Ectodermal cell (in vitro differentiated cells): ENCODE results near the gene BACH2.
"Not testable (repeated sequence)": the region's sequence is repeated elsewhere in the genome, so short reads cannot be mapped to it uniquely, and the experiment has no call there.

Experiments
- H3K27ac ChIP-seq: 2 replicates; pipeline ENCODE4 v1.7.0; 2013; ENCODE audit warnings: mild to moderate bottlenecking, low read depth, low read length; ENCODE audit not compliant: insufficient read depth, poor library complexity, severe bottlenecking
- H3K27me3 ChIP-seq: 2 replicates; pipeline ENCODE4 v1.7.0; 2013; ENCODE audit warnings: mild to moderate bottlenecking, low read length; ENCODE audit not compliant: insufficient read depth, control insufficient read depth, poor library complexity, severe bottlenecking
- H3K36me3 ChIP-seq: one replicate; pipeline ENCODE4 v1.7.0; 2013; ENCODE audit warnings: low read length; ENCODE audit not compliant: control insufficient read depth, insufficient read depth
- H3K4me1 ChIP-seq: one replicate; pipeline ENCODE4 v1.7.0; 2013; ENCODE audit warnings: low read length; ENCODE audit not compliant: control insufficient read depth, insufficient read depth
- H3K4me3 ChIP-seq: 2 replicates; pipeline ENCODE4 v1.7.0; 2013; ENCODE audit warnings: low read depth, low read length, control low read depth; ENCODE audit not compliant: insufficient read depth
- H3K9me3 ChIP-seq: 2 replicates; pipeline ENCODE4 v1.7.0; 2013; ENCODE audit warnings: mild to moderate bottlenecking, low read length, moderate library complexity; ENCODE audit not compliant: control insufficient read depth
- WGBS, 2 experiments: methylation state at CpG; one replicate each; pipeline ENCODE4 v1.1.7; 2013; ENCODE audit warnings: missing lambda C conversion rate in 2 of 2; 5-methylcytosine and 5-hydroxymethylcytosine counted together

The BACH2 gene

GRCh38 chr6:90062667-90063066, 234.0 kb downstream of the BACH2 start:
- 84 to 98% methylated on average over 1 to 2 of the region's 2 CpGs for WGBS, 2 experiments

GRCh38 chr6:90062051-90062450, 234.6 kb downstream of the BACH2 start:
- Histone ChIP-seq H3K27ac (no peak overlapping the region), H3K4me3 (no peak overlapping the region), H3K27me3 (no peaks in the 10 kb centered on the region), H3K36me3 (no peaks in the 10 kb centered on the region), H3K4me1 (no peaks in the 10 kb centered on the region), H3K9me3 (no peaks in the 10 kb centered on the region)
- 89 to 95% methylated on average over 3 to 4 of the region's 4 CpGs for WGBS, 2 experiments

More at GRCh38 chr6:90062667-90063066, 234.0 kb downstream of the BACH2 start:
- Histone ChIP-seq H3K4me3 (no peak overlapping the region), H3K4me1 (no peaks in the 10 kb centered on the region), H3K27me3 (no peaks in the 10 kb centered on the region), H3K36me3 (no peaks in the 10 kb centered on the region), H3K9me3 (no peaks in the 10 kb centered on the region), H3K27ac (no peak overlapping the region)

- not testable (repeated sequence) for H3K27ac ChIP-seq, H3K27me3 ChIP-seq, H3K9me3 ChIP-seq, H3K4me1 ChIP-seq, H3K4me3 ChIP-seq, H3K36me3 ChIP-seq
- 93 to 97% methylated on average over 3 of the region's 3 CpGs for WGBS, 2 experiments
Measured at GRCh38 chr6:90059178-90059577, 237.5 kb downstream of the BACH2 start.

- H3K9me3 ChIP-seq, result not testable (repeated sequence)
- WGBS, 2 experiments, result no CpG with 5 or more reads among the region's 1 CpG
Measured at GRCh38 chr6:90055924-90056323, 240.7 kb downstream of the BACH2 start.

GRCh38 chr6:90054193-90054592, 242.4 kb downstream of the BACH2 start:
- not testable (repeated sequence) for H3K36me3 ChIP-seq, H3K4me1 ChIP-seq, H3K27me3 ChIP-seq, H3K9me3 ChIP-seq, H3K27ac ChIP-seq, H3K4me3 ChIP-seq
- 93 to 94% methylated on average over 10 to 12 of the region's 12 CpGs for WGBS, 2 experiments

More at GRCh38 chr6:90055924-90056323, 240.7 kb downstream of the BACH2 start:
- H3K27me3 ChIP-seq, H3K4me3 ChIP-seq, H3K4me1 ChIP-seq, H3K27ac ChIP-seq, H3K36me3 ChIP-seq: not testable (repeated sequence)

- WGBS, 2 experiments, result 92 to 100% methylated on average over 4 to 5 of the region's 5 CpGs
- Histone ChIP-seq H3K4me1 (no peaks in the 10 kb centered on the region), H3K27me3 (no peaks in the 10 kb centered on the region), H3K9me3 (no peaks in the 10 kb centered on the region), H3K4me3 (no peak overlapping the region), H3K27ac (no peak overlapping the region), H3K36me3 (no peaks in the 10 kb centered on the region)
Measured at GRCh38 chr6:90053614-90054013, 243.0 kb downstream of the BACH2 start.

- Histone ChIP-seq H3K36me3 (no peaks in the 10 kb centered on the region), H3K9me3 (no peaks in the 10 kb centered on the region), H3K27ac (no peak overlapping the region), H3K27me3 (no peaks in the 10 kb centered on the region), H3K4me3 (no peak overlapping the region), H3K4me1 (no peaks in the 10 kb centered on the region)
- WGBS, 2 experiments, result 92 to 94% methylated on average over 5 of the region's 5 CpGs
Measured at GRCh38 chr6:90049295-90049694, 247.3 kb downstream of the BACH2 start.

GRCh38 chr6:90048206-90048967, 248.3 kb downstream of the BACH2 start:
- H3K27ac ChIP-seq, result no peak overlapping the region
- no peaks in the 10 kb centered on the region for H3K4me1 ChIP-seq
- WGBS, 2 experiments, result 91 to 93% methylated on average over 2 of the region's 2 CpGs
- no peaks in the 10 kb centered on the region for H3K27me3 ChIP-seq
- no peaks in the 10 kb centered on the region for H3K36me3 ChIP-seq
- no peak overlapping the region for H3K4me3 ChIP-seq
- no peaks in the 10 kb centered on the region for H3K9me3 ChIP-seq

GRCh38 chr6:90045535-90045934, 251.1 kb downstream of the BACH2 start:
- no peaks in the 10 kb centered on the region for H3K4me1 ChIP-seq
- H3K36me3 ChIP-seq, result no peaks in the 10 kb centered on the region
- no peaks in the 10 kb centered on the region for H3K9me3 ChIP-seq
- no peak overlapping the region for H3K27ac ChIP-seq
- H3K4me3 ChIP-seq, result no peak overlapping the region
- 100% methylated on average over 2 of the region's 2 CpGs; no CpG with 5 or more reads in 1 of the 2 experiments for WGBS, 2 experiments
- H3K27me3 ChIP-seq, result no peaks in the 10 kb centered on the region

GRCh38 chr6:90044833-90045381, 251.7 kb downstream of the BACH2 start:
- H3K27me3 ChIP-seq, result no peaks in the 10 kb centered on the region
- H3K27ac ChIP-seq, result no peak overlapping the region
- WGBS, 2 experiments, result 79 to 84% methylated on average over 3 of the region's 3 CpGs

More at GRCh38 chr6:90044833-90045381, 251.7 kb downstream of the BACH2 start:
- H3K4me1 ChIP-seq, result no peaks in the 10 kb centered on the region
- no peaks in the 10 kb centered on the region for H3K9me3 ChIP-seq
- no peaks in the 10 kb centered on the region for H3K36me3 ChIP-seq
- no peak overlapping the region for H3K4me3 ChIP-seq
